ENCODE results near the gene PDZK1IP1.

The PDZK1IP1 gene

GRCh38 chr1:47189844-47190508 lies at the start of gene PDZK1IP1:
TSS of gene PDZK1IP1 (minus strand) at chr1:47190036. CDS start at chr1:47189932, 104 bp downstream.
- peaks cover 10% of the 10 kb centered on the region for H3K4me1 ChIP-seq (ENCODE audit: insufficient read depth, poor library complexity, severe bottlenecking)
- peak; percentile 69 for DNase-seq (ENCODE audit: low spot score)
- H3K27ac ChIP-seq (ENCODE audit: poor library complexity, severe bottlenecking) = no peak within 1 kb of the TSS

GRCh38 chr1:47238935-47239592 lies 49.2 kb upstream of the PDZK1IP1 start:
- Histone ChIP-seq H3K36me3 (ENCODE audit: low read depth) (no peaks in the 10 kb centered on the region), H3K27ac (ENCODE audit: poor library complexity, severe bottlenecking) (no peak overlapping the region), H3K4me1 (ENCODE audit: insufficient read depth, poor library complexity, severe bottlenecking) (no peaks in the 10 kb centered on the region), H3K9me3 (ENCODE audit: severe bottlenecking) (no peaks in the 10 kb centered on the region), H3K4me3 (ENCODE audit: severe bottlenecking) (no peak overlapping the region), H3K27me3 (ENCODE audit: insufficient read depth, poor library complexity, severe bottlenecking) (peaks cover 1% of the 10 kb centered on the region)
- DNase-seq (ENCODE audit: low spot score) (no peak), ATAC-seq (ENCODE audit: low read depth) (no peak)
- no peak for TF ChIP-seq CTCF (IDR thresholded peaks at IDR 0.05; ENCODE audit: poor library complexity, severe bottlenecking)

More at GRCh38 chr1:47189844-47190508, at the start of gene PDZK1IP1:
- H3K4me3 ChIP-seq (ENCODE audit: severe bottlenecking) = no peak within 1 kb of the TSS
- peak; percentile 77 for ATAC-seq (ENCODE audit: low read depth)
- H3K27me3 ChIP-seq (ENCODE audit: insufficient read depth, poor library complexity, severe bottlenecking) = no peaks in the 10 kb centered on the region
- H3K9me3 ChIP-seq (ENCODE audit: severe bottlenecking) = no peaks in the 10 kb centered on the region
- TF ChIP-seq CTCF (IDR thresholded peaks at IDR 0.05; ENCODE audit: poor library complexity, severe bottlenecking) = no peak
- no peaks in the 10 kb centered on the region for H3K36me3 ChIP-seq (ENCODE audit: low read depth)

- H3K36me3 ChIP-seq (ENCODE audit: low read depth) = no peaks in the 10 kb centered on the region
- no peaks in the 10 kb centered on the region for H3K4me1 ChIP-seq (ENCODE audit: insufficient read depth, poor library complexity, severe bottlenecking)
- ATAC-seq (ENCODE audit: low read depth) (no peak), DNase-seq (ENCODE audit: low spot score) (no peak)
- H3K9me3 ChIP-seq (ENCODE audit: severe bottlenecking) = no peaks in the 10 kb centered on the region
- H3K27ac ChIP-seq (ENCODE audit: poor library complexity, severe bottlenecking) = no peak overlapping the region
- H3K27me3 ChIP-seq (ENCODE audit: insufficient read depth, poor library complexity, severe bottlenecking) = peaks cover 32% of the 10 kb centered on the region
- H3K4me3 ChIP-seq (ENCODE audit: severe bottlenecking) = no peak overlapping the region
- no peak for TF ChIP-seq CTCF (IDR thresholded peaks at IDR 0.05; ENCODE audit: poor library complexity, severe bottlenecking)
These were observed 46.0 kb upstream of the PDZK1IP1 start for GRCh38 chr1:47235806-47236205.

- Histone ChIP-seq H3K4me1 (ENCODE audit: insufficient read depth, poor library complexity, severe bottlenecking) (no peaks in the 10 kb centered on the region), H3K4me3 (ENCODE audit: severe bottlenecking) (no peak overlapping the region), H3K36me3 (ENCODE audit: low read depth) (no peaks in the 10 kb centered on the region), H3K27me3 (ENCODE audit: insufficient read depth, poor library complexity, severe bottlenecking) (peaks cover 38% of the 10 kb centered on the region), H3K27ac (ENCODE audit: poor library complexity, severe bottlenecking) (no peak overlapping the region), H3K9me3 (ENCODE audit: severe bottlenecking) (no peaks in the 10 kb centered on the region)
- TF ChIP-seq CTCF (IDR thresholded peaks at IDR 0.05; ENCODE audit: poor library complexity, severe bottlenecking) = no peak
- DNase-seq (ENCODE audit: low spot score) (no peak), ATAC-seq (ENCODE audit: low read depth) (no peak)
These were observed 45.4 kb upstream of the PDZK1IP1 start for GRCh38 chr1:47235241-47235681.

- Histone ChIP-seq H3K4me3 (ENCODE audit: severe bottlenecking) (no peak overlapping the region), H3K36me3 (ENCODE audit: low read depth) (no peaks in the 10 kb centered on the region), H3K4me1 (ENCODE audit: insufficient read depth, poor library complexity, severe bottlenecking) (no peaks in the 10 kb centered on the region), H3K27ac (ENCODE audit: poor library complexity, severe bottlenecking) (no peak overlapping the region), H3K27me3 (ENCODE audit: insufficient read depth, poor library complexity, severe bottlenecking) (peaks cover 59% of the 10 kb centered on the region), H3K9me3 (ENCODE audit: severe bottlenecking) (no peaks in the 10 kb centered on the region)
- ATAC-seq (ENCODE audit: low read depth) (no peak), DNase-seq (ENCODE audit: low spot score) (no peak)
- TF ChIP-seq CTCF (IDR thresholded peaks at IDR 0.05; ENCODE audit: poor library complexity, severe bottlenecking) = no peak
These were observed 43.4 kb upstream of the PDZK1IP1 start for GRCh38 chr1:47233186-47233585.
